Measurements from ENCODE around the gene KCNJ16. TPM values are rescaled to one million over a fixed set of nuclear protein-coding genes. Genes with fewer than 3 reads are reported as not detected.

Gene KCNJ16
- total RNA-seq, 2 experiments from 2014 or later = not detected

DNA sequence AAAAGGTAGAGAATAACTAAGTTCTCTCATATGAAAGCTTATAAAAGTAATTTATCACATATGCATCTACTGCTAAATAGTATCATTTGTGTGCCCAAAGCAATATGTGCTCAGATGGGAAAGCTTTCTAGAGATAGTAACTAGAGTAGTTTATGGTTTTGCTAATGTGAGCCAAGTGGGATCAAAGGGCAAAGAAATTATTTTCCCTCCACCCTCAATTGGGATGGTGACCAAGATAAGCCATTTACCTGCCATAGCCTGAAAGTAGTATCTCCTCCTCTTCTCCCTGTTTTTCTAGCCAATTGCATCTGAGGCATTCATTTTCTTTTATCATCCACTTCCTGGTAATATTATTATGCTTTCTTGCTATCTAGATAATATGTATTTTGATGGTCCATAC lies 41.9 kb upstream of the KCNJ16 start:
- Mint-ChIP-seq H3K36me3 (ENCODE audit: low read depth) (no peaks in the 10 kb centered on the region), H3K27ac (no peak overlapping the region), H3K4me3 (no peak overlapping the region), H3K27me3 (no peaks in the 10 kb centered on the region), H3K9me3 (no peaks in the 10 kb centered on the region), H3K4me1 (ENCODE audit: low read depth) (no peaks in the 10 kb centered on the region)
- no peak for ATAC-seq
- CTCF ChIA-PET = no interaction called here
- no peak for DNase-seq
- TF ChIP-seq, protein P1, sequence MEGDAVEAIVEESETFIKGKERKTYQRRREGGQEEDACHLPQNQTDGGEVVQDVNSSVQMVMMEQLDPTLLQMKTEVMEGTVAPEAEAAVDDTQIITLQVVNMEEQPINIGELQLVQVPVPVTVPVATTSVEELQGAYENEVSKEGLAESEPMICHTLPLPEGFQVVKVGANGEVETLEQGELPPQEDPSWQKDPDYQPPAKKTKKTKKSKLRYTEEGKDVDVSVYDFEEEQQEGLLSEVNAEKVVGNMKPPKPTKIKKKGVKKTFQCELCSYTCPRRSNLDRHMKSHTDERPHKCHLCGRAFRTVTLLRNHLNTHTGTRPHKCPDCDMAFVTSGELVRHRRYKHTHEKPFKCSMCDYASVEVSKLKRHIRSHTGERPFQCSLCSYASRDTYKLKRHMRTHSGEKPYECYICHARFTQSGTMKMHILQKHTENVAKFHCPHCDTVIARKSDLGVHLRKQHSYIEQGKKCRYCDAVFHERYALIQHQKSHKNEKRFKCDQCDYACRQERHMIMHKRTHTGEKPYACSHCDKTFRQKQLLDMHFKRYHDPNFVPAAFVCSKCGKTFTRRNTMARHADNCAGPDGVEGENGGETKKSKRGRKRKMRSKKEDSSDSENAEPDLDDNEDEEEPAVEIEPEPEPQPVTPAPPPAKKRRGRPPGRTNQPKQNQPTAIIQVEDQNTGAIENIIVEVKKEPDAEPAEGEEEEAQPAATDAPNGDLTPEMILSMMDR (IDR thresholded peaks at IDR 0.05) = no peak
- POLR2A ChIA-PET = no interaction called here
- intact Hi-C loops (cut with micrococcal nuclease) = no loop called here

DNA sequence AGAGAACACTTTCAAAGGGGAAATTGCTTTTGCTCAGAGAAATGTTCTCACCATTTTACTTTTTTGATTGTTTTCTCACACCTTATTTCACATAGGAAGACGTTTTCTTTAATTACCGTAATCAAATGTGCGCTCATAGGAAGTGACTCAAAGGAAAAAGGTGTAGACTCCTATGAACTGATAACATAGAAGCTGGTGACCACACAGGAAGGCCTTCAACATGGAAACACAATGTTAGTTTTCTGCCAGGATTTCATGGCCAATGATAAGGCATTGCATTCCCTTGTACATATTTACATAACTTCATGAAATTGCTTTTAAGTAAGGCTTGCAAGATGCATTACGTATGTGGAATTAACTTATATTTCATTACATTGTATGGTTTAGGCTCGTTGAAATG lies 40.9 kb upstream of the KCNJ16 start:
- Mint-ChIP-seq H3K4me1 (ENCODE audit: low read depth) (no peaks in the 10 kb centered on the region), H3K36me3 (ENCODE audit: low read depth) (no peaks in the 10 kb centered on the region), H3K4me3 (no peak overlapping the region), H3K27me3 (no peaks in the 10 kb centered on the region), H3K27ac (no peak overlapping the region), H3K9me3 (no peaks in the 10 kb centered on the region)
- no peak for ATAC-seq
- POLR2A ChIA-PET = no interaction called here
- TF ChIP-seq, protein P1 (IDR thresholded peaks at IDR 0.05) = no peak
- CTCF ChIA-PET = no interaction called here
- DNase-seq = no peak
- intact Hi-C loops (cut with micrococcal nuclease) = no loop called here

DNA sequence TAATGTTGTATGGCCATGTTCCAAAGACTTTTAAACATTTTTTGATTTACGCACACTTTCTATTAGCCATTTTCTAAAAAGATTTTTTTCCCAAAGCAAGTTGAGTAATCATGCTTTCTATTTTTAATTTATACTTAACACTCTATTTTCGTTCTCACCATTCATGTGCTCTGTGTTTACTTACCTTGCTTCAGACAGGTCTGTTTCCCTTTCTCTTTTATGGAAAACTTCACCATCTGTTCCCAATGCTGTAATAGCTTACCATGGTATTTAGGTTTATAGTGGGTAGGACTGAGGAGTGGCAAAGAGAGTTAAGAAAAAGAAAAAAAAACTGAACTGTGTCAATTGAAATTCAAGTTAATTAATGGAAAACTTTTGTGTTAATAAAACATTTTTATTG lies 37.5 kb upstream of the KCNJ16 start:
- intact Hi-C loops (cut with micrococcal nuclease) = no loop called here
- no peaks in the 10 kb centered on the region for H3K27me3 Mint-ChIP-seq

DNA sequence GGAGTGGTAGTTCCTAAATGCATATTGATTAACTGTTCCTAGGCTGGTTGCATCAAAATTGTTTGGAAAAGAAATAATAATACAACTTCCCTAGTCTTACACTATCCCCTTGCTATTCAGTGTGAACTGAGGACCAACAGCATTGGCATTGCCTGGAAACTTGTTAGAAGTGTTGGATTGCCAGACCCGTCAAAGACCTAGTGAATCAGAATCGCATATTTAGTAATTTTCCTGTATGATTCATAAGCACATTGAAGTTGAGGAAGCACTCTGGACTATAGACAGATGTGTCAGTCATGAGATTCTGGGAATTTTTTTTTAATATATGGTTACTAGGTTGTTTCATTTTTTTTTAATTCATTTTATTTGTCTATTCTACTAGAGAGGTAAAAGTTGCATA lies 34.7 kb upstream of the KCNJ16 start:
- Mint-ChIP-seq H3K9me3 (no peaks in the 10 kb centered on the region), H3K27ac (no peak overlapping the region), H3K4me1 (ENCODE audit: low read depth) (no peaks in the 10 kb centered on the region), H3K27me3 (no peaks in the 10 kb centered on the region), H3K4me3 (no peak overlapping the region), H3K36me3 (ENCODE audit: low read depth) (no peaks in the 10 kb centered on the region)
- intact Hi-C loops (cut with micrococcal nuclease) = no loop called here
- ATAC-seq (no peak), DNase-seq (no peak)
- CTCF ChIA-PET = no interaction called here
- POLR2A ChIA-PET = no interaction called here
- TF ChIP-seq, protein P1 (IDR thresholded peaks at IDR 0.05) = no peak

More for the DNA sequence above, 37.5 kb upstream of the KCNJ16 start:
- TF ChIP-seq, protein P1 (IDR thresholded peaks at IDR 0.05) = no peak
- CTCF ChIA-PET = no interaction called here
- no peak for DNase-seq
- H3K36me3 Mint-ChIP-seq (ENCODE audit: low read depth) = no peaks in the 10 kb centered on the region
- POLR2A ChIA-PET = no interaction called here
- no peaks in the 10 kb centered on the region for H3K4me1 Mint-ChIP-seq (ENCODE audit: low read depth)
- no peaks in the 10 kb centered on the region for H3K9me3 Mint-ChIP-seq
- no peak overlapping the region for H3K4me3 Mint-ChIP-seq
- H3K27ac Mint-ChIP-seq = no peak overlapping the region
- no peak for ATAC-seq

DNA sequence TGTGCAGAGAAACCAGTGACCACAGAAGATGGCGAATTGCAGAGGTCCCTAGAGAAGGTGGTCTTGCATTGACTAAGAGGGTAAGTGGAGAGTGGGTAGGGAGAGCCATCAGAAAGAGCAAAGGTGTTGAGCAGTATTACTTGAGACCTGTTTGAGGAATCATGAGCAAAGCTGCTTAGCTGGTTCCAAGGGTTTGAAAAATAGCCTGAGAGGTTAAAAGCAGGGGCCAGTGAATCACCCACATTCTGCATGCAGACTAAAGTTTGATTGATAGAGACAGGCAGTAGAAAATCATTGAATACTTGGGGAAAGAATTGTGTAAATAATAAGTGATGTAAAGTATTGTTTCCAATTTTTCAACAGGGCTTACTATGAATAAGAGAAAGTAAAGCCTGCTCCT lies 34.0 kb upstream of the KCNJ16 start:
- intact Hi-C loops (cut with micrococcal nuclease) = no loop called here
- ChIA-PET POLR2A (no interaction called here), CTCF (no interaction called here)
- ATAC-seq (no peak), DNase-seq (no peak)
- TF ChIP-seq, protein P1 (IDR thresholded peaks at IDR 0.05) = no peak
- Mint-ChIP-seq H3K36me3 (ENCODE audit: low read depth) (no peaks in the 10 kb centered on the region), H3K27me3 (no peaks in the 10 kb centered on the region), H3K4me1 (ENCODE audit: low read depth) (no peaks in the 10 kb centered on the region), H3K27ac (no peak overlapping the region), H3K9me3 (no peaks in the 10 kb centered on the region), H3K4me3 (no peak overlapping the region)
